GM12865 (cell line): ENCODE measurements around the gene ADRM1.

Source experiments
- DNase-seq: peaks from one replicate; pipeline ENCODE4 v3.0.0; 2010; ENCODE audit warnings: low read depth
- H3K4me3 ChIP-seq: 2 replicates; pipeline ENCODE4 v1.5.1; 2011; ENCODE audit warnings: mild to moderate bottlenecking, low read depth, low read length, control low read depth
- TF ChIP-seq, protein P1 (sequence below): IDR thresholded peaks from 2 replicates; pipeline ENCODE4 v1.5.1; 2011; ENCODE audit warnings: low read length, control low read depth, low read depth, inconsistent platforms; ENCODE audit not compliant: insufficient read depth; ENCODE audit errors: missing control alignments

ADRM1 gene

DNA sequence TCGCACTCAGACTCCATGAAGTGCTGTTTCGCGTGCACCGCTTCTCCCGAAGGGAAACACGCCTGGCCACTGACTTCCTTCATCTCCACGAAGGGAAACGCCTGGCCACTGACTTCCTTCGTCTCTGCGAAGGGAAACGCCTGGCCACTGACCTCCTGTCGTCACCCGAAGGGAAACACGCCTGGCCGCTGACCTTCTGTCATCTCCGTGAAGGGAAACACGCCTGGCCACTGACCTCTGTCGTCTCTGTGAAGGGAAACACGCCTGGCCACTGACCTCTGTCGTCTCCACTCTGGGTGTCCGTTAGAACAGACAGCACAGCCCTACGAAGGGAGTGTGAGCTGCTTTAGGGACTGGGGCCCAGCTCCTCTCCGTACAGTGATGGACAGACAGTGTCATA is 17.1 kb upstream of the ADRM1 start:
- DNase-seq: no peak
- TF ChIP-seq, protein P1, sequence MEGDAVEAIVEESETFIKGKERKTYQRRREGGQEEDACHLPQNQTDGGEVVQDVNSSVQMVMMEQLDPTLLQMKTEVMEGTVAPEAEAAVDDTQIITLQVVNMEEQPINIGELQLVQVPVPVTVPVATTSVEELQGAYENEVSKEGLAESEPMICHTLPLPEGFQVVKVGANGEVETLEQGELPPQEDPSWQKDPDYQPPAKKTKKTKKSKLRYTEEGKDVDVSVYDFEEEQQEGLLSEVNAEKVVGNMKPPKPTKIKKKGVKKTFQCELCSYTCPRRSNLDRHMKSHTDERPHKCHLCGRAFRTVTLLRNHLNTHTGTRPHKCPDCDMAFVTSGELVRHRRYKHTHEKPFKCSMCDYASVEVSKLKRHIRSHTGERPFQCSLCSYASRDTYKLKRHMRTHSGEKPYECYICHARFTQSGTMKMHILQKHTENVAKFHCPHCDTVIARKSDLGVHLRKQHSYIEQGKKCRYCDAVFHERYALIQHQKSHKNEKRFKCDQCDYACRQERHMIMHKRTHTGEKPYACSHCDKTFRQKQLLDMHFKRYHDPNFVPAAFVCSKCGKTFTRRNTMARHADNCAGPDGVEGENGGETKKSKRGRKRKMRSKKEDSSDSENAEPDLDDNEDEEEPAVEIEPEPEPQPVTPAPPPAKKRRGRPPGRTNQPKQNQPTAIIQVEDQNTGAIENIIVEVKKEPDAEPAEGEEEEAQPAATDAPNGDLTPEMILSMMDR: no peak
- no peak overlapping the region for H3K4me3 ChIP-seq

- H3K4me3 ChIP-seq: no peak overlapping the region
- TF ChIP-seq, protein P1: no peak
- no peak for DNase-seq
Observed at GRCh38 chr20:62286493-62287064, 16.2 kb upstream of the ADRM1 start.

GRCh38 chr20:62287129-62287528 is 15.7 kb upstream of the ADRM1 start:
- TF ChIP-seq, protein P1: no peak
- no peak overlapping the region for H3K4me3 ChIP-seq
- DNase-seq: no peak

GRCh38 chr20:62287759-62288534 is 14.8 kb upstream of the ADRM1 start:
- no peak for DNase-seq
- H3K4me3 ChIP-seq: no peak overlapping the region
- TF ChIP-seq, protein P1: no peak

DNA sequence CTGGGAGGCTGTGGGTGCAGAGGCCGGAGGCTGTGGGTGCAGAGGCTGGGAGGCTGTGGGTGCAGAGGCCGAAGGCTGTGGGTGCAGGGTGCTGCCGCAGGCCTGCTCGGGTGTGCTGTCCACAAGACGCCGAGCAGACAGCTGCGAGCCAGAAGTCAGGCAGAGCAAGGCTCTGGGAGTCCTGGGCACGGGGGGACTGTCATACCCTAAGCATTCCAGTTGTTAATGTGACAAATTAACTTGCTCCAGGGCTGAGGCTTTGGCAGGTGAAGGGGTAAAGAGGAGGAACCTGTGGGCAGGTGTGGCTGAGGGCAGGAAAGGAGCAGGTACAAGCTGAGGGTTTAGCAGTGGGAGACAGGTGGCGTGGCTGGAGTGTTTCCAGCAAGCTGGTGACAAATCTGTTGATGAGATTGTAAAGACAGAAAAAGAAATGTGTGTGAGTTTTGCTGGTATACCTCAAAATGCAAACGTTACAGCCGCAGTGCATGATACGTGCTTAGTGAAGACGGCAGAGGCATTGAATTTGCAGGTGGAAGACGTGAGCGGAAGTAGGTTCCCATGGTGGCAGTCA is 14.2 kb upstream of the ADRM1 start:
- TF ChIP-seq, protein P1: no peak
- DNase-seq: no peak
- H3K4me3 ChIP-seq: no peak overlapping the region

DNA sequence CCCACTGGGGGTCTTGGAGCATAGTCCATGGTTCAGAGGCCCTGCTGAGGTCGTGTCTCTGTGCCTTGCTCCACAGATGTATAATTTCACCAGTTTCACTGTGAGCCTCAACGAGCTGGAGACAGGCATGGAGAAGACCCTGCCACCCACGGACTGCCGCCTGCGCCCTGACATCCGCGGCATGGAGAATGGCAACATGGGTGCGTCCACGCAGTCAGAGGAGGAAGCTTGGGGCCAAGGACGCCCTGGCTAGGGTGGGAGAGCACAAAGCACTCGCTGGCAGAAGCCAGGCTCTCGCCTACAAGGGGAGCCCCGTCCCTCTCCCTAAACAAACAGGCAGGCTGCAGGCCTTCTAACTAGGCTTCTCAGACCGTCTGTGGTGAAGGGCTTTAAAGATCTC is 13.7 kb upstream of the ADRM1 start:
- TF ChIP-seq, protein P1: no peak
- DNase-seq: no peak

GRCh38 chr20:62289898-62290297 is 12.9 kb upstream of the ADRM1 start:
- DNase-seq: no peak
- H3K4me3 ChIP-seq: no peak overlapping the region
- TF ChIP-seq, protein P1: no peak

More for the DNA sequence above, 13.7 kb upstream of the ADRM1 start:
- no peak overlapping the region for H3K4me3 ChIP-seq
